HG03439 (cell line): Measurements from ENCODE around the gene PCA3.
"Not testable (repeated sequence)": the region's sequence is repeated elsewhere in the genome, so short reads cannot be mapped to it uniquely, and the experiment has no call there.

Experiments
- ATAC-seq: cut with Tn5 transposase; IDR thresholded peaks from one replicate; pipeline ENCODE4 v1.9.1; 2021; ENCODE audit warnings: mild to moderate bottlenecking, moderate library complexity; ENCODE audit not compliant: unreplicated experiment

The PCA3 gene

GRCh38 chr9:76764138-76764537, at the start of gene PCA3:
TSS of gene PCA3 (plus strand) at chr9:76764438.
- no peak for ATAC-seq

GRCh38 chr9:76716085-76716672, 48.1 kb upstream of the PCA3 start:
- no peak for ATAC-seq

- no peak for ATAC-seq
These were observed 47.1 kb upstream of the PCA3 start for GRCh38 chr9:76717176-76717575.

- no peak for ATAC-seq
These were observed 46.6 kb upstream of the PCA3 start for GRCh38 chr9:76717613-76718012.

GRCh38 chr9:76718166-76718565, 46.1 kb upstream of the PCA3 start:
- no peak for ATAC-seq

- no peak for ATAC-seq
These were observed 44.0 kb upstream of the PCA3 start for GRCh38 chr9:76720245-76720644.

- no peak for ATAC-seq
These were observed 39.2 kb upstream of the PCA3 start for GRCh38 chr9:76725011-76725546.

- no peak for ATAC-seq
These were observed 38.4 kb upstream of the PCA3 start for GRCh38 chr9:76725885-76726284.

GRCh38 chr9:76729116-76729515, 35.1 kb upstream of the PCA3 start:
- ATAC-seq = no peak

- no peak for ATAC-seq
These were observed 34.1 kb upstream of the PCA3 start for GRCh38 chr9:76729980-76730737.

GRCh38 chr9:76730801-76731200, 33.4 kb upstream of the PCA3 start:
- ATAC-seq = no peak

GRCh38 chr9:76732341-76732958, 31.8 kb upstream of the PCA3 start:
- ATAC-seq = no peak

- no peak for ATAC-seq
These were observed 31.1 kb upstream of the PCA3 start for GRCh38 chr9:76733096-76733495.

GRCh38 chr9:76734716-76735115, 29.5 kb upstream of the PCA3 start:
- no peak for ATAC-seq

- no peak for ATAC-seq
These were observed 26.9 kb upstream of the PCA3 start for GRCh38 chr9:76737154-76737902.

GRCh38 chr9:76738402-76738801, 25.8 kb upstream of the PCA3 start:
- ATAC-seq = no peak

GRCh38 chr9:76741524-76741923, 22.7 kb upstream of the PCA3 start:
- ATAC-seq = no peak

- ATAC-seq = not testable (repeated sequence)
These were observed 21.3 kb upstream of the PCA3 start for GRCh38 chr9:76742890-76743289.

GRCh38 chr9:76743931-76744330, 20.3 kb upstream of the PCA3 start:
- no peak for ATAC-seq

GRCh38 chr9:76744336-76744735, 19.9 kb upstream of the PCA3 start:
- ATAC-seq = no peak

GRCh38 chr9:76751001-76751400, 13.2 kb upstream of the PCA3 start:
- no peak for ATAC-seq
